ENCODE results near the gene OR2V1. TPM values are rescaled to one million over a fixed set of nuclear protein-coding genes. Genes with fewer than 3 reads are reported as not detected.

OR2V1 gene
- total RNA-seq, 6 experiments from 2014 or later: not detected

GRCh38 chr5:181092428-181092827 is 38.5 kb downstream of the OR2V1 start:
- WGBS (ENCODE audit: insufficient coverage, low coverage, low lambda C conversion rate, missing lambda C conversion rate): 59% methylated on average over 7 of the region's 7 CpGs
- Histone ChIP-seq H3K4me3 (no peak overlapping the region), H3K27me3 (no peaks in the 10 kb centered on the region), H3K36me3 (no peaks in the 10 kb centered on the region), H3K27ac (no peak overlapping the region), H3K4me1 (no peaks in the 10 kb centered on the region), H3K9me3 (no peaks in the 10 kb centered on the region)
- no peak for TF ChIP-seq CTCF (IDR thresholded peaks at IDR 0.05)
- ATAC-seq: no peak
- intact Hi-C loops (cut with DNase I): no loop called here
- no peak for DNase-seq

GRCh38 chr5:181088289-181088688 is 42.7 kb downstream of the OR2V1 start:
- Histone ChIP-seq H3K36me3 (no peaks in the 10 kb centered on the region), H3K27me3 (no peaks in the 10 kb centered on the region), H3K4me1 (no peaks in the 10 kb centered on the region), H3K27ac (no peak overlapping the region), H3K9me3 (no peaks in the 10 kb centered on the region), H3K4me3 (no peak overlapping the region)
- WGBS (ENCODE audit: insufficient coverage, low coverage, low lambda C conversion rate, missing lambda C conversion rate): 55% methylated on average over 7 of the region's 10 CpGs
- DNase-seq (no peak), ATAC-seq (peak in 1 of 4 donors; percentile 51)
- no peak for TF ChIP-seq POLR2A (IDR thresholded peaks at IDR 0.05)
- intact Hi-C loops (cut with DNase I): no loop called here

DNA sequence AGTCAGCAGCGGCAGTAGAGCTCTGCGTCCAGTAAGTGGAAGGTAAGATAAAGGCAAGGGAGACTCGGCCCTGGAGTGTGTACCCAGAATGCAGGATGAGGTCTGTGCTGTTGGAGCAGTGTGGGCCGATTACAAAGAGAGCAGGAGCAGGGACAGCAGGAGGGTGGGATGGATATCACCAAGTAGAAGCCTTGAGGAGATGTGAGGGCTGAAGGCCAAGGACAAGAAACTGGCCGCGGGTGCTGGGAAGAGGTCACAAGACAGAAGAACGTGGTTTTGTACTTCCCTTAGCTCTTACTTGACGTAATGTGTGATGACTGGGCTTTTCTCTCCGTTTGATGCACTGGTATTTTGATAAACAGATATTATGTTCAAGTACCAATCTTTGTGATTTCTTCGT is 43.7 kb downstream of the OR2V1 start:
- no peak overlapping the region for H3K27ac ChIP-seq
- no peaks in the 10 kb centered on the region for H3K9me3 ChIP-seq
- ATAC-seq (no peak), DNase-seq (peak in 1 of 3 donors; percentile 21)
- TF ChIP-seq POLR2A (IDR thresholded peaks at IDR 0.05) (no peak), CTCF (IDR thresholded peaks at IDR 0.05) (no peak)
- H3K27me3 ChIP-seq: no peaks in the 10 kb centered on the region
- 41% methylated on average over 8 of the region's 10 CpGs for WGBS (ENCODE audit: insufficient coverage, low coverage, low lambda C conversion rate, missing lambda C conversion rate)
- H3K36me3 ChIP-seq: no peaks in the 10 kb centered on the region
- no peak overlapping the region for H3K4me3 ChIP-seq
- no peaks in the 10 kb centered on the region for H3K4me1 ChIP-seq
- intact Hi-C loops (cut with DNase I): no loop called here

- no peaks in the 10 kb centered on the region for H3K4me1 ChIP-seq
- WGBS (ENCODE audit: insufficient coverage, low coverage, low lambda C conversion rate, missing lambda C conversion rate): 49% methylated on average over 7 of the region's 7 CpGs
- H3K27ac ChIP-seq: no peak overlapping the region
- intact Hi-C loops (cut with DNase I): no loop called here
- no peaks in the 10 kb centered on the region for H3K36me3 ChIP-seq
- ATAC-seq: no peak
- H3K27me3 ChIP-seq: no peaks in the 10 kb centered on the region
- TF ChIP-seq CTCF (IDR thresholded peaks at IDR 0.05): no peak
- no peak for TF ChIP-seq POLR2A (IDR thresholded peaks at IDR 0.05)
- peak in 1 of 3 donors; percentile 33 for DNase-seq
- H3K9me3 ChIP-seq: no peaks in the 10 kb centered on the region
- no peak overlapping the region for H3K4me3 ChIP-seq
Observed at GRCh38 chr5:181086884-181087205, 44.1 kb downstream of the OR2V1 start.

DNA sequence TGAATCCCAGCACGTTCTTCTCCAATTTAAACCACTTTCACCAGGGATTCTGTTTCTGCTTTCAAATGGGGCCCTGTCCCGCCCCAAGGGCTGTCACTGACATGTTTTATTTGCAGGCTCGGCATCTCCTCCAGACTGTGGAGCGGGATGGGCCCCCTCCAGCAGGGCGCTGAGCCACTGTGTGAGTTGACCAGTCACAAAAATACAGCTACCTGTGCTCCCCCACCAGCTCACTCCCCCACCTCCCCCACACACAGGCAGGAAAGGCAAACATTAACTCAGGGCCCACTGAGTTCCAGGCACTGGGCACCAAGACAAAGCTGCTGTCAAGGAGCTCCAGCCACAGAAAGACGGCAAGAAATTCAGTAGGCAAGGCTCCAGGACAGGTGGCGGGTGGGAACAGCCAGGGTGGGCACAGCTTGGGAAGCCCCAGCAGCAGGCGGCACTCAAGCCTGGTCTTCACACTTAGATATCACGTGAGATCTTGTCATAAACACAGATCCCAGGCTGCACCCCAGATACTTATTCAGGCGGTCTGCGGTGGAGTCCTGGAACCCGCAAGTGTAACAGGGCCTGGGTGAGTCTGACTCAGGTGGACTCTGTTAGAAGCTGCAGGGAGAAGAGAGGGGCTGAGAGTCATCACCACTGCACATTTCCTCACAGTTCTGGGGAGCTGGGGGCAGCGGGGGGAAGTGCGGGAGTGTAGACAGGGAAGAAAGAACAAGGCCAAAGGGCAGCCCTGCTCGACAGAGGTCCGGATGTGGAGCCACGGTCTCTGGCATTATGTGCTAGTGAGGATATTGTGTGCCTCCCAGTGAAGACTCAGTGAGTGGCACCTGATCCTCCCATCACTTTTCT is 44.7 kb downstream of the OR2V1 start:
- peaks cover 0 to 3% of the 10 kb centered on the region in 2 donors for H3K27me3 ChIP-seq
- TF ChIP-seq POLR2A (IDR thresholded peaks at IDR 0.05) (no peak), CTCF (IDR thresholded peaks at IDR 0.05) (no peak)

More for the DNA sequence above, 44.7 kb downstream of the OR2V1 start:
- no peak overlapping the region for H3K4me3 ChIP-seq
- WGBS (ENCODE audit: insufficient coverage, low coverage, low lambda C conversion rate, missing lambda C conversion rate): 56% methylated on average over 8 of the region's 17 CpGs
- H3K9me3 ChIP-seq: no peaks in the 10 kb centered on the region
- ATAC-seq (peak in 1 of 4 donors; percentile 32), DNase-seq (peak in 1 of 3 donors; percentile 39)
- intact Hi-C loops (cut with DNase I): no loop called here
- no peak overlapping the region for H3K27ac ChIP-seq
- H3K4me1 ChIP-seq: no peaks in the 10 kb centered on the region
- no peaks in the 10 kb centered on the region for H3K36me3 ChIP-seq
